Gastroesophageal sphincter (tissue), 4 donors: ENCODE results near the gene ACADSB. TPM values are rescaled to one million over a fixed set of nuclear protein-coding genes. Genes with fewer than 3 reads are reported as not detected.

Experiments
- ATAC-seq: fragments of 150-250 bp; one replicate; pipeline ENCODE4 v1.9.1; 2016; ENCODE audit warnings: mild to moderate bottlenecking, moderate library complexity
- H3K27ac ChIP-seq, 4 donors: fragments of 200-600 bp; sonication (generic) in 3 of 4; 1 replicate in 3 of 4; 2 replicates in 1 of 4; pipeline ENCODE4 v1.5.1; 2016 to 2019
- H3K27me3 ChIP-seq: fragments of 200-600 bp; sonication (generic); one replicate; pipeline ENCODE4 v1.5.1; 2019
- H3K36me3 ChIP-seq, 2 donors: fragments of 200-600 bp; sonication (generic); one replicate each; pipeline ENCODE4 v1.5.1; 2019; ENCODE audit warnings: control low read depth in 1 of 2
- H3K4me1 ChIP-seq, 3 donors: fragments of 200-600 bp; sonication (generic); 1 replicate in 2 of 3; 2 replicates in 1 of 3; pipeline ENCODE4 v1.5.1; 2016 to 2019; ENCODE audit warnings: control low read depth in 2 of 3
- H3K4me3 ChIP-seq, 2 donors: fragments of 200-600 bp; sonication (generic); one replicate each; pipeline ENCODE4 v1.5.1; 2019; ENCODE audit warnings: mild to moderate bottlenecking in 1 of 2, moderate library complexity in 1 of 2
- H3K9me3 ChIP-seq, 3 donors: fragments of 200-600 bp; sonication (generic); one replicate each; pipeline ENCODE4 v1.5.1; 2017 to 2019; ENCODE audit warnings: control low read depth in 2 of 3
- CTCF ChIP-seq, 4 experiments: fragments of 200-600 bp in 2 of 4; fragments of 450-650 bp in 2 of 4; sonication (generic) in 1 of 4; IDR thresholded peaks; one replicate each; pipeline ENCODE4 v1.5.1; 2017 to 2019; ENCODE audit warnings: antibody characterized with exemption in 4 of 4, mild to moderate bottlenecking in 2 of 4, moderate library complexity in 2 of 4
- EP300 ChIP-seq: sonication (generic); formaldehyde crosslinking; IDR thresholded peaks from one replicate; pipeline ENCODE4 v1.6.1; 2017; ENCODE audit warnings: antibody characterized with exemption, mild to moderate bottlenecking
- POLR2A ChIP-seq, 2 donors: fragments of 450-650 bp; IDR thresholded peaks; one replicate each; pipeline ENCODE4 v1.6.1; 2017; ENCODE audit warnings: antibody characterized with exemption in 2 of 2, mild to moderate bottlenecking in 2 of 2, moderate library complexity in 1 of 2
- POLR2AphosphoS5 ChIP-seq: sonication (generic); formaldehyde crosslinking; IDR thresholded peaks from one replicate; pipeline ENCODE4 v1.6.1; 2017; ENCODE audit warnings: antibody characterized with exemption
- WGBS, 2 donors: methylation state at CpG; one replicate each; pipeline ENCODE4 v1.1.5; 2018; ENCODE audit warnings: low coverage in 1 of 2; 5-methylcytosine and 5-hydroxymethylcytosine counted together
- total RNA-seq, 4 donors: library from RNA; depleted of rRNA; stranded (reverse); fragments of >200 nt; gene quantifications; one replicate each; pipeline ENCODE4 v1.1.0, GENCODE V29; 2016

The ACADSB gene
- total RNA-seq, 4 donors from 2014 or later, result 12.1 to 28.2 (median 16.3) TPM

- no peak for ATAC-seq
- peaks cover 24% of the 10 kb centered on the region for H3K27me3 ChIP-seq
- no peaks in the 10 kb centered on the region for H3K9me3 ChIP-seq
- no peak for TF ChIP-seq EP300
- no peak for TF ChIP-seq POLR2AphosphoS5
- no peak for TF ChIP-seq POLR2A (IDR thresholded peaks at IDR 0.05)
- TF ChIP-seq CTCF (IDR thresholded peaks at IDR 0.05), result no peak
- H3K4me1 ChIP-seq, result no peaks in the 10 kb centered on the region
- no peaks in the 10 kb centered on the region for H3K36me3 ChIP-seq
- H3K27ac ChIP-seq, result no peak overlapping the region
- 91% methylated on average over 4 of the region's 6 CpGs; no CpG with 5 or more reads in 1 of the 2 donors for WGBS, 2 donors
- no peak overlapping the region for H3K4me3 ChIP-seq
Measured at GRCh38 chr10:123083811-123084210, 75.0 kb downstream of the ACADSB start.

GRCh38 chr10:123086281-123086680 lies 77.5 kb downstream of the ACADSB start:
- TF ChIP-seq POLR2A (IDR thresholded peaks at IDR 0.05), result no peak
- TF ChIP-seq EP300, result no peak
- no peak for TF ChIP-seq CTCF (IDR thresholded peaks at IDR 0.05)
- no peak for TF ChIP-seq POLR2AphosphoS5
- ATAC-seq, result no peak
- 86% methylated on average over 7 of the region's 7 CpGs for WGBS, 2 donors
- H3K36me3 ChIP-seq, result no peaks in the 10 kb centered on the region
- H3K4me3 ChIP-seq, result no peak overlapping the region
- no peaks in the 10 kb centered on the region for H3K9me3 ChIP-seq
- H3K4me1 ChIP-seq, result no peaks in the 10 kb centered on the region
- no peak overlapping the region for H3K27ac ChIP-seq
- peaks cover 24% of the 10 kb centered on the region for H3K27me3 ChIP-seq

- TF ChIP-seq POLR2A (IDR thresholded peaks at IDR 0.05) (no peak), CTCF (IDR thresholded peaks at IDR 0.05) (no peak), EP300 (no peak), POLR2AphosphoS5 (no peak)
- Histone ChIP-seq H3K36me3 (no peaks in the 10 kb centered on the region), H3K9me3 (no peaks in the 10 kb centered on the region), H3K4me1 (no peaks in the 10 kb centered on the region), H3K27me3 (peaks cover 34% of the 10 kb centered on the region), H3K4me3 (no peak overlapping the region), H3K27ac (no peak overlapping the region)
- ATAC-seq, result no peak
- WGBS, 2 donors, result 80 to 86% methylated on average over 4 of the region's 4 CpGs
Measured at GRCh38 chr10:123087348-123087747, 78.5 kb downstream of the ACADSB start.

DNA sequence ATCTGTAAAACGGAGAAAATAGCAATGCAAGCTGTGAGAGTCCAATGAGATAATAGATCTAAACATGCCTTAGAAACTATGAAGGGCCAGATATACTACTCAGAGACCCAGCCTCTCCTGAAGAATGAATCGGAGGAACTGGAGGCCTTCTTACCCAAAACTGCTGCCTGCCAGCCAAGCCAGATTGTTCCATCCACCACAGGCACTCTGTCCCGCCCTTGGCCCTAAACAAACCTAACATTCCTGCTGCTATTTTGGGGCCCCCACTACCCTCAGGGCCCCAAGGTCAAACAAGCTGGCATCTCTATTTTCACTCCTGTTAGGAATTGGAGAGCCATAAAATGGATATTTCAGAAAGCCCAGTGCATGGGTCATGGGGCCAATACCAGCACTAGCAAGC lies 79.0 kb downstream of the ACADSB start:
- Histone ChIP-seq H3K4me1 (no peaks in the 10 kb centered on the region), H3K36me3 (no peaks in the 10 kb centered on the region), H3K27ac (no peak overlapping the region), H3K27me3 (peaks cover 33% of the 10 kb centered on the region), H3K9me3 (no peaks in the 10 kb centered on the region), H3K4me3 (no peak overlapping the region)
- no peak for TF ChIP-seq POLR2A (IDR thresholded peaks at IDR 0.05)
- TF ChIP-seq CTCF (IDR thresholded peaks at IDR 0.05), result no peak
- TF ChIP-seq POLR2AphosphoS5, result no peak
- no peak for TF ChIP-seq EP300
- 55 to 100% methylated on average over 1 to 2 of the region's 3 CpGs for WGBS, 2 donors
- ATAC-seq, result no peak

- WGBS, 2 donors, result 49 to 72% methylated on average over 14 of the region's 14 CpGs
- no peak for ATAC-seq
Measured at GRCh38 chr10:123092635-123093414, 84.0 kb downstream of the ACADSB start.

More at GRCh38 chr10:123092635-123093414, 84.0 kb downstream of the ACADSB start:
- Histone ChIP-seq H3K4me1 (no peaks in the 10 kb centered on the region), H3K27me3 (peaks cover 48% of the 10 kb centered on the region), H3K9me3 (no peaks in the 10 kb centered on the region), H3K27ac (no peak overlapping the region), H3K36me3 (no peaks in the 10 kb centered on the region), H3K4me3 (no peak overlapping the region)
- TF ChIP-seq POLR2AphosphoS5 (no peak), POLR2A (IDR thresholded peaks at IDR 0.05) (no peak), CTCF (IDR thresholded peaks at IDR 0.05) (no peak), EP300 (no peak)
